ENCODE results near the gene SPINK13. TPM values are rescaled to one million over a fixed set of nuclear protein-coding genes. Genes with fewer than 3 reads are reported as not detected.

Gene SPINK13
- under 1 TPM in 1 of 4 donors, not detected in 3; 0.41 TPM for total RNA-seq

DNA sequence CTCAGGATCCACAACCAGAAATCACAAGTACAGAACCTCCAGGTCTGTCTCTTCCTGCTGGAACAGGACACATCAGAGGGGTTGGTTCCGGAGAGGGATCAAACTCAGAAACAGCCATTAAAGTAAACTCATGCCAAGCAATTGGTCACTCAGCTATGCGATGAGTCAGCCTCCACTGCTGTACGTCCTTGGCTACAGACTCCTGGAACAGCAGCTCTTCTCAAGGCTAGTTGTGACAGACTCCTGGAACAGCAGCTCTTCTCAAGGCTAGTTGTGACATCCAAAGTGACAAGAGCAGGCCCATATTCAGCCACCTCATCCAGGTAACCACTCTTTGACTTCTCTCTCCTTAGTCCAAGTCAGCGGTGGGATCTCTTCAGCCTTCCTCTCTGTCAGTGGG, at the start of gene SPINK13:
SPINK13 (plus strand) TSS at position 229 of the 400 bp plus-strand sequence. CDS start 1,279 bp downstream, outside the sequence.
- H3K4me1 ChIP-seq = no peaks in the 10 kb centered on the region
- H3K4me3 ChIP-seq = no peak within 1 kb of the TSS
- intact Hi-C loops (cut with DNase I; ENCODE audit: low total_unique reads) = no loop called here
- H3K9me3 ChIP-seq = no peaks in the 10 kb centered on the region
- H3K27me3 ChIP-seq = no peaks in the 10 kb centered on the region
- TF ChIP-seq, protein P1, sequence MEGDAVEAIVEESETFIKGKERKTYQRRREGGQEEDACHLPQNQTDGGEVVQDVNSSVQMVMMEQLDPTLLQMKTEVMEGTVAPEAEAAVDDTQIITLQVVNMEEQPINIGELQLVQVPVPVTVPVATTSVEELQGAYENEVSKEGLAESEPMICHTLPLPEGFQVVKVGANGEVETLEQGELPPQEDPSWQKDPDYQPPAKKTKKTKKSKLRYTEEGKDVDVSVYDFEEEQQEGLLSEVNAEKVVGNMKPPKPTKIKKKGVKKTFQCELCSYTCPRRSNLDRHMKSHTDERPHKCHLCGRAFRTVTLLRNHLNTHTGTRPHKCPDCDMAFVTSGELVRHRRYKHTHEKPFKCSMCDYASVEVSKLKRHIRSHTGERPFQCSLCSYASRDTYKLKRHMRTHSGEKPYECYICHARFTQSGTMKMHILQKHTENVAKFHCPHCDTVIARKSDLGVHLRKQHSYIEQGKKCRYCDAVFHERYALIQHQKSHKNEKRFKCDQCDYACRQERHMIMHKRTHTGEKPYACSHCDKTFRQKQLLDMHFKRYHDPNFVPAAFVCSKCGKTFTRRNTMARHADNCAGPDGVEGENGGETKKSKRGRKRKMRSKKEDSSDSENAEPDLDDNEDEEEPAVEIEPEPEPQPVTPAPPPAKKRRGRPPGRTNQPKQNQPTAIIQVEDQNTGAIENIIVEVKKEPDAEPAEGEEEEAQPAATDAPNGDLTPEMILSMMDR (IDR thresholded peaks at IDR 0.05) = no peak
- no peak for TF ChIP-seq POLR2A (IDR thresholded peaks at IDR 0.05)
- DNase-seq = no peak
- H3K36me3 ChIP-seq = no peaks in the 10 kb centered on the region
- no peak within 1 kb of the TSS for H3K27ac ChIP-seq

DNA sequence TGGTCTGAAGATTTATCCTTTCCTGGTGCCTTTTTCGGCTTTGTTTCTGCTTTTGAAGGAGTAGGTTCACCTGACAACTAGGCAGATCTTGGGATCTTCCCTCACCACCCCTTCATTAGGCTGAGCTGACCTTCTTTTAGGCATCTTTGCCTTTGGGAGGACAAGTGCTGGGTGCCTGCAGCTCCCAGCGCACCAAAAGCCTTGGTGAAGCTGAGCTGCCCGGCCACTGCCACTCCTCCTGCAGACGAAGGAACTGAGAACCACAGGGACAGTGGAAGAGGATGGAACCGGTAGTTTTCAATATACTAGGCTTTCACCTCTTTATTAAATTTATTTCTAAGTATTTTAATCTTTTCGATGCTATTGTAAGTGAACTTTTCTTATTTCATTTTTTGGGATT, 47.1 kb upstream of the SPINK13 start:
- Histone ChIP-seq H3K4me1 (no peaks in the 10 kb centered on the region), H3K4me3 (no peak overlapping the region), H3K27me3 (no peaks in the 10 kb centered on the region), H3K9me3 (no peaks in the 10 kb centered on the region), H3K27ac (no peak overlapping the region), H3K36me3 (no peaks in the 10 kb centered on the region)
- no peak for DNase-seq
- intact Hi-C loops (cut with DNase I; ENCODE audit: low total_unique reads) = no loop called here
- TF ChIP-seq POLR2A (IDR thresholded peaks at IDR 0.05) = no peak
- TF ChIP-seq, protein P1 (IDR thresholded peaks at IDR 0.05) = no peak

GRCh38 chr5:148224117-148224742, 44.4 kb upstream of the SPINK13 start:
- Histone ChIP-seq H3K4me3 (no peak overlapping the region), H3K36me3 (no peaks in the 10 kb centered on the region), H3K4me1 (no peaks in the 10 kb centered on the region), H3K27me3 (no peaks in the 10 kb centered on the region), H3K9me3 (no peaks in the 10 kb centered on the region), H3K27ac (no peak overlapping the region)
- DNase-seq = no peak
- TF ChIP-seq, protein P1 (IDR thresholded peaks at IDR 0.05) = no peak
- no peak for TF ChIP-seq POLR2A (IDR thresholded peaks at IDR 0.05)
- intact Hi-C loops (cut with DNase I; ENCODE audit: low total_unique reads) = no loop called here

GRCh38 chr5:148228392-148228984, 40.1 kb upstream of the SPINK13 start:
- Histone ChIP-seq H3K27me3 (no peaks in the 10 kb centered on the region), H3K4me3 (no peak overlapping the region), H3K27ac (no peak overlapping the region), H3K36me3 (no peaks in the 10 kb centered on the region), H3K9me3 (no peaks in the 10 kb centered on the region), H3K4me1 (no peaks in the 10 kb centered on the region)
- TF ChIP-seq, protein P1 (IDR thresholded peaks at IDR 0.05) = no peak
- TF ChIP-seq POLR2A (IDR thresholded peaks at IDR 0.05) = no peak
- DNase-seq = no peak
- intact Hi-C loops (cut with DNase I; ENCODE audit: low total_unique reads) = no loop called here

DNA sequence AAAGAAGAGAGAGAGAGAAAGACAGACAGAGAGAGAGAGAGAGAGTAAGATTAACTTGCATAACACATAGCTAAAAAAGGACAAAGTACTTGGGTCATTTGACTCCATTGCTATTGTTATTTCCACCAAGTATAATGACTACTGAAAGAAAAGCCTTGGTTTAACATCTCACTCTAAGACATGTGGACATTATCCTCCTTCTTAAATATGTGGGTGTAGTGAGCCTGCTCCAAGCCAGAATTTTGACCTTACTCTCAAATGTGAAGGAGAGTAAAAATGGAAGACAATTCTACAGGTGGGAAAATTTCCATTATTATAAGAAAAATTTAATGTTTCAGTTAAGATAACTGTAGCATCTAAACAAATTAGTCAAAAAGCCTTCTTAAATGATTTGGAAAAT, 38.8 kb upstream of the SPINK13 start:
- Histone ChIP-seq H3K4me3 (no peak overlapping the region), H3K36me3 (no peaks in the 10 kb centered on the region), H3K27ac (no peak overlapping the region), H3K27me3 (no peaks in the 10 kb centered on the region), H3K9me3 (no peaks in the 10 kb centered on the region), H3K4me1 (no peaks in the 10 kb centered on the region)
- intact Hi-C loops (cut with DNase I; ENCODE audit: low total_unique reads) = no loop called here
- TF ChIP-seq POLR2A (IDR thresholded peaks at IDR 0.05) = no peak
- TF ChIP-seq, protein P1 (IDR thresholded peaks at IDR 0.05) = no peak
- no peak for DNase-seq
